GM18909 (cell line): ENCODE data around the gene MYLK.
A peak's percentile ranks its signal among the peaks of the same experiment; 100 is the strongest.

Experiments
- ATAC-seq: cut with Tn5 transposase; IDR thresholded peaks from one replicate; pipeline ENCODE4 v1.9.1; 2021; ENCODE audit warnings: mild to moderate bottlenecking; ENCODE audit not compliant: unreplicated experiment, poor library complexity

Gene MYLK

GRCh38 chr3:123584284-123584987 is 299.7 kb downstream of the MYLK start:
- peak; percentile 37 for ATAC-seq

DNA sequence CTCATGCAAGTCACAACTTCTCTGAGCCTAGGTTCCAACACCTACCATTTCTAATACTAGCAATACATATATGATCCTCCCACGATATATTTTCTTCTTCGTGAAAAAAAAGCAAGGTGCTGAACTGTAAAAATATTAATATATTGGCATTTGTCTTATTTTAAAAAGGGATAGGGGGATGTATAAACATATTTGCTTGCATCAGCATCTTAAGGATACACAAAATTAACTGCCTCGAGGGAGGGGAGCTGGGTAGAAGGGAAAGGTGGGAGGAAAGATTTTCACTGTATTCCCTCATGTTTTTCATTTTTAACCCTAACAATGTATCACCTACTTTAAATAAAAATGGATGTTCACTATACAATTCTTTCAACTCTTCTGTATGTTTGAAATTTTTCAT is 300.6 kb downstream of the MYLK start:
- ATAC-seq, result no peak

DNA sequence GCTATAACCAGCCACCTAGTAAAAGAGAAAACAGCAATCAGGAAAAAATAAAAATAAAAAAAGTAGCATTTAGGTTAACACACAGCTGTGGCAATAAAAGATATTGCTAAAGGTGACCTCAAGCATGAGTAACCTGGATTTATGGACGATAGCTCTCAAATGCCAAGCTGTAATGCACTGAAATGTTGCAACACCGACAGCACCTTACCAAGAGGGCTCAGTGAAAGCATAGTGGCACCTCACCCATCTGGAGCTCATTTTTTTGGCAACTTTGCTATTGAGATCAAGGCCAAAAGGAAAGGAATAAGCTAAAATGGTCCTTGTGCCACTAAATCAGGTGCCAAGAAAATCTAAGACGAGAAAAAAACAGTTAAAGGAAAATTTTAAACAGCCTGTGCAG is 301.8 kb downstream of the MYLK start:
- no peak for ATAC-seq

GRCh38 chr3:123576122-123576521 is 308.0 kb downstream of the MYLK start:
- peak; percentile 44 for ATAC-seq

GRCh38 chr3:123571973-123572365 is 312.2 kb downstream of the MYLK start:
- no peak for ATAC-seq

DNA sequence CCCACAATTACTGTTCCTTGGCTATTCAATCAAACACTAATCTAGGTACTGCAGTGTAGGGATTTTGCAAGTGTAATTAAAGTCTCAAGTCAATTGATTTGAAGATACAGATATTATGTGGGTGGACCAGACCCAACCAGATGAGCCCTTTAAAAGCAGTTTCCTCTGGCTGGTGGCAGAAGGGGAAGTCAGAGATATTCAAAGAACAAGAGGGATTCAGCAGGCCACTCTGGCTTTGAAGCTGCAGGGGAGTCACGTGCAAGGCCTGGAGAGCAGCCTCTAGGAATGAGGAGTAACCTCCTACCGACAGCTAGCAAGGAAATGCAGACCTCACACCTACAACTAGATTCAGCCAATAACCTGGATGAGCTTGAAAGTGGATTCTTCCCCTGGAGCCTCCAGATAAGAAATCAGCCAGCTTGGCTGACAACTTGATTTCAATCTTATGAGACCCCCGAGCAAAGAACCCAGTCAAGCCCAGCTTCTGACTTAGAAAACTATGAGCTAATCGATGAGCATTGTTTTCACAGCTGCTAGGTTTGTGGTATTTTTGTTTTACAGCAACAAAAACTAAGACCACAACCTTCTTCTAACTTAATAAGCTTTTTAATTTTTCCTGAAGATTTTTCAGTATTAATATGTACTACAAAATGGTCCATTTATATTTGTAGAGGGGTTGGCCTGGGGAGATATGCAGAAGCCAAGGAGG is 312.7 kb downstream of the MYLK start:
- ATAC-seq, result no peak

- ATAC-seq, result no peak
These were observed 315.3 kb downstream of the MYLK start for GRCh38 chr3:123568875-123569274.

DNA sequence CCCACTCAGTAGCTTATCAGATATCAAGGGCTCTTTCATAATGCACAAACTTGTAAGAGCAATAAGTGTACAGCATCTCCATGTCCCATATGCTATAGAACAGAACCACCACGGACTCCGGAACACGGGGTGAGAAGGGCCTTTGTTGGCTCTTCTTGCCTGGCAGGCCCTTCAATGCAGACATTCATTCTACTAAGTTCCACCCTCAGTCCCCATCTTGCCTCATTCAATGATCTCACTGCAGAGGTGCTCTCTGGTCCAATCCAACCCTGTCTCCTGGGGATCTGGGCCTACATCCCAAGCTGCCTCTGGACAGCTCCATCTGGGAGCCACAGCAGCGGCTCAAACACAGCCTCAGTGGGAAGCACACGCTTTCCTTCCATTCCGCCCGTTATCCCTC is 316.1 kb downstream of the MYLK start:
- ATAC-seq, result no peak

DNA sequence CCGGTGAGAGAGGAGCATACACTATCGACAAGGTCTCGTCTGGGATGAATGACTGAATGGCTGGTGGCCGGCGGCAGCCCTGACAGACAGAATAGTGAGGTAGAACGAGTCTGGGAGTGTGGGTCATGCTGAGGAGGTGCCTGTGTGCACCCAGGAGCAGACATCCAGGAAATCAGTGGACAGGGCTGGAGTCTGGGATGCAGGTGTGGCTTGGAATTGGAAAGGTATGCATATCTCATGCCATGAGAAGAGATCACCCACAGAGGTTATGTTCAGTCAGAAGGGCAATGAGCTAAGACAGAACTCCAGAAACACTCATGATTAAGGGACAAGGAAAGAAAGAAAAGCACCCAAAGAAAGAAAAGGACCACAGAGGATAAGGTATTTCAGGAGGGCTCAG is 320.1 kb downstream of the MYLK start:
- no peak for ATAC-seq

DNA sequence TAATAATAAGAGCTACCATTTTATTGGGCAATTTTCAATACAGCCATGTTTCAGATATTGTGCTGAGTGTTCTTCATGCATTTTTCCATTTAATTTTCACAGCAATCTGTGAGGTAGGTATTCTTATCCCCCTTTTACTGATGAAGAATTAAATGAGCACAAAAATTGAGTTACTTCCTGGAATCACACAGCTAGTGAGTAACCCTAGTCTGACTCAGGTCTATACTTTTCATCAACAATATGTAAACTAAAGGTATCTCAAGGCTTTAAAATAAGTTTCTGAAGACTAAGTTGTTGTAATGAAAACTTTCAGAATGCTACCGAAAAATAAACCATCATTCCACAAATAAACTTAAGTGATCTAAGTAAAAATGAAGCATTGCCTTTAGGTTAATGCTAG is 321.6 kb downstream of the MYLK start:
- ATAC-seq, result no peak

- ATAC-seq, result no peak
These were observed 322.9 kb downstream of the MYLK start for GRCh38 chr3:123561188-123561587.
